ENCODE data around the gene ATP9A. TPM values are rescaled to one million over a fixed set of nuclear protein-coding genes. Genes with fewer than 3 reads are reported as not detected.

ATP9A gene
- total RNA-seq, 1 donor from 2014 or later: 37.6 TPM

- no peaks in the 10 kb centered on the region for H3K36me3 ChIP-seq (ENCODE audit: control insufficient read depth, insufficient read depth, low read length)
- H3K4me3 ChIP-seq (ENCODE audit: low read depth, low read length): no peak overlapping the region
- DNase-seq (ENCODE audit: low read depth): no peak
- TF ChIP-seq CTCF (IDR thresholded peaks at IDR 0.05; ENCODE audit: insufficient read depth, low read length, poor library complexity, severe bottlenecking): no peak
- H3K27me3 ChIP-seq (ENCODE audit: control insufficient read depth, insufficient read depth, low read length): no peaks in the 10 kb centered on the region
Observed at GRCh38 chr20:51811042-51811355, 42.8 kb upstream of the ATP9A start.

GRCh38 chr20:51810155-51811041 is 42.2 kb upstream of the ATP9A start:
- no peak for DNase-seq (ENCODE audit: low read depth)
- no peaks in the 10 kb centered on the region for H3K36me3 ChIP-seq (ENCODE audit: control insufficient read depth, insufficient read depth, low read length)
- H3K27me3 ChIP-seq (ENCODE audit: control insufficient read depth, insufficient read depth, low read length): no peaks in the 10 kb centered on the region
- no peak for TF ChIP-seq CTCF (IDR thresholded peaks at IDR 0.05; ENCODE audit: insufficient read depth, low read length, poor library complexity, severe bottlenecking)
- no peak overlapping the region for H3K4me3 ChIP-seq (ENCODE audit: low read depth, low read length)

DNA sequence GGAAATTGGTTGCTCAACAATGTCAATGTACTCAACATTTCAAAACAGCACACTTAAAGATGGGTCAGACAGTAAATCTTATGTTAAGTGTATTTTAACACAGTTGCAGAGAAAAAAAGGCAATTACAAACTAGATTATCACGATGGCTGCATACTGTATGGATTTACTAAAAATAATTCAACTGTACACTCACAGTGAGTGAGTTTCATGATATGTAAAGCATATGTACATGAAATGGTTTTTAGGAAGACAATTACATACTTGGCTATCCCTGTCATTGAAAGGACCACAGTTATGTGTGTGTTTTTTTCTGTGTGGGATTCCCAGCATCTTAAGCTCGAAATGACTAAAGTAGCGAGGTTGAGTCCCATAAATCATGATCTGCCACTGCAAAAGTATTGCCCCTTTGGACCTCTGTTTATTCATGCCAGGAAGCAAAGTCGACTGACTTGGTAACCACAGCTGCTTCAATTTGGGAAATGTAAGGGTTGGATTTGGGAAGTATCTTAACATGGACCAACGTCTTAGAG is 39.6 kb upstream of the ATP9A start:
- no peak for DNase-seq (ENCODE audit: low read depth)
- TF ChIP-seq CTCF (IDR thresholded peaks at IDR 0.05; ENCODE audit: insufficient read depth, low read length, poor library complexity, severe bottlenecking): no peak
- Histone ChIP-seq H3K36me3 (ENCODE audit: control insufficient read depth, insufficient read depth, low read length) (no peaks in the 10 kb centered on the region), H3K27me3 (ENCODE audit: control insufficient read depth, insufficient read depth, low read length) (no peaks in the 10 kb centered on the region), H3K4me3 (ENCODE audit: low read depth, low read length) (no peak overlapping the region)

DNA sequence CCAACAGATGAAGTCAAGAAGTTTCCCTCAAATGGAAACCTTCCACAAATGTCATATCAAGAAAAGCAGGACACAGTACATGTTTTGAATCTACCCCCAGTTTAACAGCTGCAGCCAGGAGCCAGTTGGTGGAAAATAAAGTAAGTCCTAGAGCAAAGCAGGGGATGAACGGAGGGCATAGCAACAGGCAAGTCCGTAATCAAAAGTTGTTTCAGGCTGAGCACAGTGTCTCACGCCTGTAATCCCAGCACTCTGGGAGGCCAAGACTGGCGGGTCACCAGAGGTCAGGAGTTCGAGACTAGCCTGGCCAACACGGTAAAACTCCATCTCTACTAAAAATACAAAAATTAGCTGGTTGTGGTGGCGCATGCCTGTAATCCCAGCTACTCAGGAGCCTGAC is 36.6 kb upstream of the ATP9A start:
- Histone ChIP-seq H3K36me3 (ENCODE audit: control insufficient read depth, insufficient read depth, low read length) (no peaks in the 10 kb centered on the region), H3K27me3 (ENCODE audit: control insufficient read depth, insufficient read depth, low read length) (peaks cover 14% of the 10 kb centered on the region), H3K4me3 (ENCODE audit: low read depth, low read length) (no peak overlapping the region)
- TF ChIP-seq CTCF (IDR thresholded peaks at IDR 0.05; ENCODE audit: insufficient read depth, low read length, poor library complexity, severe bottlenecking): no peak
- DNase-seq (ENCODE audit: low read depth): no peak

DNA sequence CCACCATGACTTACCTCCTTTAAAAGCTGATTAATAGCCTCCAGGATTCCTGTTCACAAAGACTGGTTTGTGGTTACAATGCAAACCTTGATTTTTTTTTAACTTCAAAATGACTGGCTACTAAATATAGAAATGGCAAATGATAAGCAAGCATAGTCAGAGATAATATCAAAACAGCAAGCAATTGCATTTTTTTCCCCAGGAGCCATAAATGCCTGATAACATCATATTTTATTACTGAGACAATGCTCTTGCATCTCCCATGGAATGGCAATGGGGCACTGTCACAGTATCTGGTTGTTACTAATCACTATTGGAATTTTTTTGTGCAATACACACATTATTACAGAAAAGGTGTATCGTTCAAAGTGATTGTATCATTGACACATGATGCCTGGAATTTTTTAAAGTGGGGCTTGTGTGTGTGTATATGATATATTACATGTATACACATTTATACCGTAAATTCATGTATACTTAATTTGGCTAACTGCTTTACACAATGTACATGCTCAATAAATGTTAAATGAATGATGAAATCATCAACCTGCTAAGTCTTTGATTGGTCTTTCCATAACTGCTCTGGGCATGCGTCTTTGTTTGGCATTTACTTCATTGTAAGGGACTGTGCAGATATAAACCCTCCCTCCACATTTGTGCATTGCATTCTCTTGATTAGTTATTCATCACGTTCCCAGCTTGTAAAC is 35.1 kb upstream of the ATP9A start:
- Histone ChIP-seq H3K36me3 (ENCODE audit: control insufficient read depth, insufficient read depth, low read length) (no peaks in the 10 kb centered on the region), H3K4me3 (ENCODE audit: low read depth, low read length) (no peak overlapping the region), H3K27me3 (ENCODE audit: control insufficient read depth, insufficient read depth, low read length) (peaks cover 14% of the 10 kb centered on the region)
- TF ChIP-seq CTCF (IDR thresholded peaks at IDR 0.05; ENCODE audit: insufficient read depth, low read length, poor library complexity, severe bottlenecking): no peak
- no peak for DNase-seq (ENCODE audit: low read depth)
